Sciatic nerve (tissue), 2 donors: ENCODE measurements around the gene FAM111A. TPM values are rescaled to one million over a fixed set of nuclear protein-coding genes. Genes with fewer than 3 reads are reported as not detected.

Experiments used
- ATAC-seq: fragments of 200-7000 bp; cut with Tn5 transposase; one replicate; pipeline ENCODE4 v1.9.1; 2020; ENCODE audit warnings: mild to moderate bottlenecking, moderate library complexity
- DNase-seq: peaks from one replicate; pipeline ENCODE4 v3.0.0-alpha.2; 2020; ENCODE audit warnings: low spot score
- intact Hi-C: fragments of 100-400 bp; cut with DNase I; formaldehyde crosslinking; loops from one replicate; pipeline ENCODE4 v1.14.2; 2022
- total RNA-seq: library from RNA; stranded (reverse); fragmentation: NEBNext Ultra II Directional; extraction: Animal tissue kit (Norgen Biotek cat#: 25700); gene quantifications from one replicate; pipeline ENCODE4 v1.2.1, GENCODE V29; 2021
- donor health status: DM: no; HTN: no; CAD: no.
- donor health status: DM: no; HTN: no; CAD: no.

Gene FAM111A
- total RNA-seq, 1 donor from 2014 or later, result 48.0 TPM

DNA sequence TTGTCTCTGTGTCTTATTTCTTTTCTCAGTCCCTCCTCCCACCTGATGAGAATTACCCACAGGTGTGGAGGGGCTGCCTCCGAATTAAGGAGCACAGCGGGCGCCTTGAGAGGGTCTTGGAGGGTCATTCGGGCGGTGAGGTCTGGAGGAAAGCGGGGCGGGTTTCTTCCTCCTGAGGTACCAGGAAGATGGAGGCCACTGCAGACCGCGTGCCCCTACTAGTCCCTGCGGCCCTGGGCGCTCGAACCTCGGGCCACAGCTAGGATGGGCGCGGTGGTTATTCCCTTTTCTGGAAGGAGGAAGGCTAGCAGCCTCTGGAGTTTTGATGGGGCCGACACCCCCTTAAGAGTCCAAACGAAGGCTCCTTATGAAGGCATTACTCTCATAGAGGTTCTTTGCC lies 5.5 kb upstream of the FAM111A start:
- DNase-seq (no peak), ATAC-seq (no peak)
- intact Hi-C loops, result no loop called here

- intact Hi-C loops, result no loop called here
- ATAC-seq, result no peak
- no peak for DNase-seq
Measured at GRCh38 chr11:59138643-59139042, 4.0 kb upstream of the FAM111A start.

DNA sequence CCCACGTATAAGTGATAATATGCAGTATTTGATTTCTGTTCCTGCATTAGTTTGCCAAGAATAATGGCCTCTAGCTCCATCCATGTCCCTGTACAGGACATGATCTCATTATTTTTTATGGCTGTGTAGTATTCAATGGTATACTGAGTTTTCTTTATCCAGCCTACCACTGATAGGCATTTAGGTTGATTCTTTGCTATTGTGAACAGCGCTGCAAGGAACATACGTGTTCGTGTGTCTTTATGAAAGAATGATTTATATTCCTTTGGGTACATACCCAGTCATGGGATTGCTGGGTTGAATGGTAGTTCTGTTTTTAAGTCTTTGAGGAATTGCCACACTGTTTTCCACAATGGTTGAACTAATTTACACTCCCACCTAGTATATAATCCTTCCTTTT lies 1.5 kb upstream of the FAM111A start:
- ATAC-seq, result no peak
- no peak for DNase-seq
- intact Hi-C loops, result no loop called here

DNA sequence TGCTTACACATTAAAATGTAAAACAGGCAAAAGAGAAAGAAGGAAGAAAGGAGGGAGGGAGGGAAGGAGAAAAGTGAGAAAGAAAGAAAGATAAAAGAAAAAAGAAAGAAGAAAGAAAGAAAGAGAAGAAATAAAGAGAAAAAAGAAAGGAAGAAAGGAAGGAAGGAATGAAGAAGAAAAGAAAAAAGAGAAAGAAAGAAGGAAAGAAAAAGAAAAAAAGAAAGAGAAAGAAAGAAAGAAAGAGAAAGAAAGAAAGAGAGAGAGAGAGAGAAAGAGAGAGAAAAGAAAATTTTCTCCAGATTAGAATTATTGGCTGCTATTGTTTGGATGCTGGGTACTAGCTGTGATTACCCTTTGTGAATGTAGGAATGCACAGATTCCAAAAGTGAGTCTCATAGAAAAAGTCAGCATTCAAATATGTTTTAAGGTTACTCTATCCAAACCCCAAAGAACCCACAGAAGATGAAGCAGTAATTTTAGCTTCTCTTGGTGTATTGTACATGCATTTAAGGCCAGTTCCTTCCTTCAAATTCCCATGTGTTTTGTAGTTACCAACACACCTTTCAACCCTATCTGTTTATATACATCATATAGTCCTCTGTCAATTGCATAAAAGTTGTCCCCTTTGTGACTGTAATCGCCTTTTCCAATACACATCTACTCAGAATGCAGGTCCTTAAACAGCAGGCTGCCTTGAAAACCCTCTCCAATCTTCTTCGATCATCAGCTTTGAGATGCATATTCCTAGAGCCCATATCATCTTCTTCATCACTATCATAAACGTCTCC lies 789 bp upstream of the FAM111A start:
- DNase-seq (no peak), ATAC-seq (no peak)
- intact Hi-C loops, result no loop called here

DNA sequence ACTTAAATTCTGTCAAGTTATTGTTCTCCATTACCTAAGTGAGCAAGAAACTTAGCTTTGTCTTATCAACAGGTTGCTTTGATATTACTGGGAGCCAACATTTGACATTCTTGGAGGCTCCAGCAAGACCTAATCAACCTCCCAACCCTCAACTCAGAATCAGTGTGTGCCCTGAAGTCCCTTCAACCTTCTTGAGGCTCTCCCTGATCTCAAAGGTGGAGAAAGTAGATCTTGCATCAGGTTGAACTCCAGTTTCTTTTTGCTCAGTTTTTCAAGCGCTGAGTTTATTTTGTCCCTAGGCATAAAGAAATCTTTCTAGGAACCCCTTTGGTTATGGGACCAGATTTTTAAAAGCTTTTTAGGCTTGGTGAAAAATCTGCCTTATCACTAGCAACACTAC lies 1.4 kb downstream of the FAM111A start:
- intact Hi-C loops, result no loop called here
- ATAC-seq (no peak), DNase-seq (no peak)

DNA sequence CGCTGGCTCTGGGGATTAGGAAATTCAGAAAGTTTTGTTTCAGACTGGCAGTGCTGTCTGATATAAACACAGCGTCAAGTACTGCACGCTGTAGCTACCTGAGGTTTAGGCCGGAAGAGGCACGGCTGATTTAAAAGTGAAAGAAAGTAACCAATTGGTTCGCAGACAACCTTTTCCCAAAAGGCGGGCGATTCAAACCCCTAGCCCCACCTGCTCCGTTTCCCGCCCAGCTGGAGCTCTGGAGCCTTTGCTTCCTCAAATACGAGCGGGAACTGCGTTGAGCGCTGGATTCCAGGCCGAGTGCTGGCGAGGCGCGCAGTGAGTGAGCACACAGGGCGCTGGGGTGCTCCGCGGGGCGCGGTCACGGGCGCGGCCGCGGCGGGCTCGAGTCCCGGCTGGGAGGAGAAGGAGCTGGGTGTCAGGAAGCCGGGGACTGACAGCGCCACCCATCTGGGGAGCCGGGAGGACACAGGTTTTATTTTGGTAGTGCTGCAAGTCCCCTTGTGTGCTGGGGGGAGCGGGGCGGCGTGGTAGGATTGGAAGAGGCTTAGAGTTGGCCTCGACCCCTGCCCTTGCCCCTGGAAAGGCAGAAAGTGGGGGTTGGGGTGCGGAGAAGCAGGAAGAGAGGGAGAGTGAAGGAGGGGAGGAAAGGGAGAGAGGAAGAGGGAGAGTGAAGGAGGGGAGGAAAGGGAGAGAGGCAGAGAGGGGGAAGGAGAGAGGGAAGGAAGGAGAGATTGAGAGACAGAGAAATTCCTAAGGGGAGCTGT lies 2.1 kb downstream of the FAM111A start:
- ATAC-seq (peak; percentile 84), DNase-seq (peak; percentile 84)
- intact Hi-C loops, result no loop called here

GRCh38 chr11:59145534-59145933 lies 2.9 kb downstream of the FAM111A start:
- intact Hi-C loops, result no loop called here
- DNase-seq (no peak), ATAC-seq (peak; percentile 31)

DNA sequence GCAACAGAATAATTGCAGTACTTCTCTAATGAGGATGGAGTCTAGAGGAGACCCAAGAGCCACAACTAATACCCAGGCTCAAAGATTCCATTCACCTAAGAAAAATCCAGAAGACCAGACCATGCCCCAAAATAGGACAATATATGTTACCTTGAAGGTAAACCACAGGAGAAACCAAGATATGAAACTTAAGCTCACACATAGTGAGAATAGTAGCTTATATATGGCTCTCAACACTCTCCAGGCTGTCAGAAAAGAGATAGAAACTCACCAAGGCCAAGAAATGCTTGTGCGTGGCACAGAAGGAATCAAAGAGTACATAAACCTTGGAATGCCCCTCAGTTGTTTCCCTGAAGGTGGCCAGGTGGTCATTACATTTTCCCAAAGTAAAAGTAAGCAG lies 9.1 kb downstream of the FAM111A start:
- ATAC-seq (no peak), DNase-seq (no peak)
- intact Hi-C loops, result no loop called here

DNA sequence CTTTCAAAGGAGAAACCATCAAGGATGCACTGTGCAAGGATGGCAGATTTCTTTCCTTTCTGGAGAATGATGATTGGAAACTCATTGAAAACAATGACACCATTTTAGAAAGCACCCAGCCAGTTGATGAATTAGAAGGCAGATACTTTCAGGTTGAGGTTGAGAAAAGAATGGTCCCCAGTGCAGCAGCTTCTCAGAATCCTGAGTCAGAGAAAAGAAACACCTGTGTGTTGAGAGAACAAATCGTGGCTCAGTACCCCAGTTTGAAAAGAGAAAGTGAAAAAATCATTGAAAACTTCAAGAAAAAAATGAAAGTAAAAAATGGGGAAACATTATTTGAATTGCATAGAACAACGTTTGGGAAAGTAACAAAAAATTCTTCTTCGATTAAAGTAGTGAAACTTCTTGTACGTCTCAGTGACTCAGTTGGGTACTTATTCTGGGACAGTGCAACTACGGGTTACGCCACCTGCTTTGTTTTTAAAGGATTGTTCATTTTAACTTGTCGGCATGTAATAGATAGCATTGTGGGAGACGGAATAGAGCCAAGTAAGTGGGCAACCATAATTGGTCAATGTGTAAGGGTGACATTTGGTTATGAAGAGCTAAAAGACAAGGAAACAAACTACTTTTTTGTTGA lies 9.8 kb downstream of the FAM111A start:
- DNase-seq (no peak), ATAC-seq (no peak)
- intact Hi-C loops, result no loop called here

GRCh38 chr11:59154610-59155009 lies 12.0 kb downstream of the FAM111A start:
- intact Hi-C loops, result no loop called here
- no peak for ATAC-seq
- no peak for DNase-seq

GRCh38 chr11:59157433-59157832 lies 14.8 kb downstream of the FAM111A start:
- intact Hi-C loops, result no loop called here
- no peak for ATAC-seq

GRCh38 chr11:59158206-59159068 lies 15.8 kb downstream of the FAM111A start:
- DNase-seq (peak; percentile 61), ATAC-seq (peak; percentile 93)
- intact Hi-C loops, result no loop called here

More at GRCh38 chr11:59157433-59157832, 14.8 kb downstream of the FAM111A start:
- no peak for DNase-seq

DNA sequence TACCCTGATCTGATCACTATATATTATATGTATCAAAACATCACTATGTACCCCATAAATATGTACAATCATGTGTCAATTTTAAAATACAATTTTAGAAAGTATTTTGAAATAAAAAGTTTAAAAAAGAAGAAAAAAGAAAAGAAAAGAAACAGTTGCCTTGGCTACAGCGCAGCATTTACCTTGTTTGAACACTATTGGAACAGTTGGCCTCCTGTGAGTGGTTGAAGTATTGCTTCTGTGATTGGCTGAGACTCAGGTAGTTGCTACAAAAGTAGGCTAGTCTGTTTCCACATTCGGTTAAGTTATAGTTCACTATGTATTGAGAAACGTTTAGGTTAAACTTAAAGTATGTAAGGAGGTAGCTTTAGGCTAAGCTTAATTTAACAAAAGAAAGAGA lies 21.4 kb downstream of the FAM111A start:
- ATAC-seq, result no peak
- intact Hi-C loops, result no loop called here
- DNase-seq, result no peak

GRCh38 chr11:59171508-59172322 lies 29.1 kb downstream of the FAM111A start, which contains the start of gene DTX4:
Gene DTX4, plus strand, starts transcription at chr11:59172132. Its CDS starts 464 bp downstream, at chr11:59172596.
- ATAC-seq, result peak; percentile 95
- intact Hi-C loops, result loop anchor here (2.0 kb wide), 1 partner anchor 35 kb away; no protein-coding TSS in a partner anchor

DNA sequence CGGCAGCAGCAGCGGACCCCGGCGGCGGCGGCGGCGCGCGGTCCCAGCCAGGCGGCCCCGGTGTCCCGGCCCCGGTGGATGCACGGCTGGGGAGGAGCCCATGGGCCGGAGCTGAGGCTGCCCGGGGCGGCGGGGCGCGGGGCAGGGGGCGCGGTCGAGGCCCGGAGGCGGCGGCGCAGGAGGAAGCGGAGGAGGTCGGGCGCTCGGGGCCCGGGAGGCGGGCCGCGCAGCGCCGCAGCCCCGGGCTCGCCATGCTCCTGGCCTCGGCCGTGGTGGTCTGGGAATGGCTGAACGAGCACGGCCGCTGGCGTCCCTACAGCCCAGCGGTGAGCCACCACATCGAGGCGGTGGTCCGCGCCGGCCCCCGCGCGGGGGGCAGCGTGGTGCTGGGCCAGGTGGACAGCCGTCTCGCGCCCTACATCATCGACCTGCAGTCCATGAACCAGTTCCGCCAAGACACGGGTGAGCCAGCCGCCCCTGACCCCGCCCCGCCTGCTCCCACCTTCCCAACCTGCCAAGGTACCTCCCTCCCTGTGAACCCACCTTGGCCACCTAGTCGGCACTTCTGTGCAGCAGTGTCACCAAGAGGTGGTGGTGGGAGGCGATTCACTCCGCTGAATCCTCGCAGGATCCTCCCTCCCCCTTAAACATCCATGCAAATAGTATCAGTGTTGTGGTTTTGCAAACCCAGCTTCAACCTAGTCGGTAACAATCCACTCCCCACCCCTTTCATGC lies 29.9 kb downstream of the FAM111A start:
- intact Hi-C loops, result loop anchor here (2.0 kb wide), 1 partner anchor 34 kb away; no protein-coding TSS in a partner anchor
- ATAC-seq, result no peak
- no peak for DNase-seq

More at GRCh38 chr11:59171508-59172322, 29.1 kb downstream of the FAM111A start, which contains the start of gene DTX4:
- peak; percentile 98 for DNase-seq

- DNase-seq, result peak; percentile 67
- intact Hi-C loops, result loop anchor here (2.0 kb wide), 1 partner anchor 33 kb away; no protein-coding TSS in a partner anchor
- peak; percentile 20 for ATAC-seq
Measured at GRCh38 chr11:59173080-59173963, 30.7 kb downstream of the FAM111A start.
